Measurements from ENCODE around the gene HSPBP1. TPM values are rescaled to one million over a fixed set of nuclear protein-coding genes. Genes with fewer than 3 reads are reported as not detected.

Gene HSPBP1
- total and polyA plus RNA-seq, 2 of the 13 experiments (the other 11 are each of a cell fraction or from before 2014, with no cell fraction given), result 22.3 to 33.7 TPM

GRCh38 chr19:55230780-55231179 lies 49.1 kb downstream of the HSPBP1 start:
- no peaks in the 10 kb centered on the region for H3K9me3 ChIP-seq (ENCODE audit: low read length)
- H2AFZ ChIP-seq (ENCODE audit: low read length), result no peak overlapping the region
- CTCF ChIA-PET (ENCODE audit: low intra/inter-chr PET ratio, low total read pairs), result no interaction called here
- no peaks in the 10 kb centered on the region for H4K20me1 ChIP-seq (ENCODE audit: insufficient read depth, low read length)
- H3K27me3 ChIP-seq (ENCODE audit: control insufficient read depth in 1 of 2, insufficient read depth in 2 of 2, low read length in 2 of 2), result no peaks in the 10 kb centered on the region
- intact Hi-C loops (cut with micrococcal nuclease; ENCODE audit: unreplicated experiment), result no loop called here
- no peak overlapping the region for H3K4me3 ChIP-seq (replicated peaks in 1 of 3; ENCODE audit: insufficient read depth in 1 of 3, low read depth in 2 of 3, low read length in 3 of 3)
- H3K4me1 ChIP-seq (ENCODE audit: insufficient read depth, low read length), result peaks cover 62% of the 10 kb centered on the region
- peaks cover 17 to 53% of the 10 kb centered on the region in 2 experiments for H3K36me3 ChIP-seq (replicated peaks in 1 of 2; ENCODE audit: control insufficient read depth in 1 of 2, insufficient read depth in 2 of 2, low read length in 2 of 2)
- TF ChIP-seq GTF3A (CRISPR knock-in tag; conservative IDR thresholded peaks at IDR 0.05) (no peak), ZNF772 (CRISPR knock-in tag; IDR thresholded peaks at IDR 0.05) (no peak), AGO2 (optimal IDR thresholded peaks at IDR 0.05; ENCODE audit: low read depth, low read length) (peak; percentile 43), ZBTB4 (CRISPR knock-in tag; IDR thresholded peaks at IDR 0.05; ENCODE audit: borderline replicate concordance) (no peak), KLF15 (CRISPR knock-in tag; IDR thresholded peaks at IDR 0.05; ENCODE audit: borderline replicate concordance) (no peak), ZFP82 (CRISPR knock-in tag; IDR thresholded peaks at IDR 0.05; ENCODE audit: borderline replicate concordance) (no peak), POGK (CRISPR knock-in tag; conservative IDR thresholded peaks at IDR 0.05) (no peak), STAT6 (CRISPR knock-in tag; IDR thresholded peaks at IDR 0.05; ENCODE audit: borderline replicate concordance) (no peak)
- no peak overlapping the region for H3K4me2 ChIP-seq (ENCODE audit: low read depth, low read length)
- FAIRE-seq, result no peak
- no peak for ATAC-seq
- POLR2A ChIA-PET, result no interaction called here
- no peak overlapping the region for H3K9ac ChIP-seq (ENCODE audit: insufficient read depth, low read depth, low read length)
- H3K27ac ChIP-seq (ENCODE audit: extremely low read length, insufficient read depth, low read length), result peak overlapping the region; percentile 43
- in situ Hi-C loops (cut with HindIII; ENCODE audit: extremely low pct_ligation_motif_present, low pct_unique_long_range_greater_than_20kb), result no loop called here
- peaks cover 4% of the 10 kb centered on the region for H3K79me2 ChIP-seq (ENCODE audit: insufficient read depth, low read length)
- DNase-seq (ENCODE audit: low spot score), result no peak
- WGBS (ENCODE audit: low lambda C conversion rate), result 90% methylated on average over 2 of the region's 13 CpGs
- BruUV-seq (replicated peaks), result no TSS peak

Data from HepG2 (cell line).